K562 (cell line): ENCODE results near the gene CILP. TPM values are rescaled to one million over a fixed set of nuclear protein-coding genes. Genes with fewer than 3 reads are reported as not detected.

Experiments
- BHLHE40 ChIP-seq: IDR thresholded peaks from 2 replicates; pipeline ENCODE4 v1.6.1; 2011; ENCODE audit warnings: low read length, improper control_type of control experiment
- CTBP1 ChIP-seq: fragments of 450-650 bp; IDR thresholded peaks from 2 replicates; pipeline ENCODE4 v1.6.1; 2016; ENCODE audit warnings: borderline replicate concordance
- HDAC1 ChIP-seq, 2 experiments: fragments of 450-650 bp; IDR thresholded peaks; 2 replicates each; pipeline ENCODE4 v1.6.1; 2016 to 2017; ENCODE audit warnings: inconsistent platforms in 1 of 2, mild to moderate bottlenecking in 1 of 2, moderate library complexity in 1 of 2
- MTA3 ChIP-seq: fragments of 450-650 bp; formaldehyde crosslinking; IDR thresholded peaks from 2 replicates; pipeline ENCODE4 v1.6.1; 2017; ENCODE audit warnings: mild to moderate bottlenecking, borderline replicate concordance
- PHB2 ChIP-seq: fragments of 450-650 bp; IDR thresholded peaks from 2 replicates; pipeline ENCODE4 v1.6.1; 2017; ENCODE audit warnings: low read depth
- POLR2G ChIP-seq: fragments of 200-400 bp; formaldehyde crosslinking; IDR thresholded peaks from 2 replicates; pipeline ENCODE4 v1.6.1; 2017; ENCODE audit warnings: low read depth, mild to moderate bottlenecking, antibody characterized with exemption, low read length, moderate library complexity
- RBBP5 ChIP-seq: fragments of 200-600 bp; sonication (generic); IDR thresholded peaks from 2 replicates; pipeline ENCODE4 v1.6.1; 2012; ENCODE audit warnings: borderline replicate concordance, mild to moderate bottlenecking, low read length, control low read depth, inconsistent platforms; ENCODE audit not compliant: insufficient read depth, poor library complexity, severe bottlenecking
- RFX1 ChIP-seq: fragments of 450-650 bp; IDR thresholded peaks from 2 replicates; pipeline ENCODE4 v1.6.1; 2016; ENCODE audit warnings: mild to moderate bottlenecking, moderate library complexity
- SPI1 ChIP-seq: IDR thresholded peaks from 2 replicates; pipeline ENCODE4 v1.6.1; 2011; ENCODE audit warnings: low read depth, low read length, control low read depth, borderline replicate concordance
- TAF7 ChIP-seq: fragments of 450-650 bp; IDR thresholded peaks from 2 replicates; pipeline ENCODE4 v1.6.1; 2016; ENCODE audit warnings: missing genetic modification characterization, missing compliant biosample characterization
- TFAM ChIP-seq: fragments of 250-450 bp; sonication (Bioruptor Pico); conservative IDR thresholded peaks from 2 replicates; pipeline ENCODE4 v1.5.0; 2021; ENCODE audit warnings: mild to moderate bottlenecking, moderate library complexity
- ZBTB17 ChIP-seq: fragments of 450-650 bp; formaldehyde crosslinking; IDR thresholded peaks from 2 replicates; pipeline ENCODE4 v1.4.0; 2020; ENCODE audit warnings: mild to moderate bottlenecking
- ZFX ChIP-seq: sonication (generic); formaldehyde crosslinking; IDR thresholded peaks from 2 replicates; pipeline ENCODE4 v1.8.0; 2022; ENCODE audit warnings: mild to moderate bottlenecking, missing genetic modification reagents, moderate library complexity
- ZNF253 ChIP-seq: fragments of 250-450 bp; sonication (Bioruptor Pico); conservative IDR thresholded peaks from 2 replicates; pipeline ENCODE4 v1.6.1; 2021; ENCODE audit warnings: mild to moderate bottlenecking
- polyA plus RNA-seq, 8 experiments: library from polyadenylated mRNA; depleted of rRNA in 4 of 8; stranded (reverse) in 5 of 8; unstranded in 3 of 8; fragments of >200 nt; fragmentation: Nextera tagmentation in 2 of 8; fragmentation: Illumina TruSeq in 1 of 8; extraction: Ambion mirVana in 2 of 8; extraction: Trizol in 1 of 8; gene quantifications; 2 replicates each; pipeline versions ENCODE4 v1.2.1 to v1.2.3, GENCODE V29; 2011 to 2014; ENCODE audit warnings: inconsistent platforms in 1 of 8, missing spikeins in 1 of 8
- total RNA-seq, 7 experiments: library from RNA; depleted of rRNA in 6 of 7; stranded (reverse); fragments of >200 nt in 6 of 7; fragmentation: Illumina TruSeq in 2 of 7; extraction: Trizol in 2 of 7; gene quantifications; 2 replicates each; pipeline versions ENCODE4 v1.2.1 to v1.2.3, GENCODE V29; 2011 to 2021; ENCODE audit warnings: low replicate concordance in 1 of 7
- TF ChIP-seq, protein P1 (sequence below): sonication (generic); formaldehyde crosslinking; IDR thresholded peaks from 2 replicates; pipeline ENCODE4 v1.8.0; 2023; ENCODE audit warnings: mild to moderate bottlenecking, missing genetic modification reagents
- TF ChIP-seq, protein P2 (sequence below), 2 experiments: IDR thresholded peaks; 2 replicates each; pipeline ENCODE4 v1.6.1; 2012; ENCODE audit warnings: improper control_type of control experiment in 2 of 2, low read depth in 2 of 2, low read length in 2 of 2, borderline replicate concordance in 1 of 2
- TF ChIP-seq, protein P3 (sequence below), 2 experiments: fragments of 450-650 bp in 1 of 2; IDR thresholded peaks; 2 replicates each; pipeline ENCODE4 v1.6.1; 2011 to 2017; ENCODE audit warnings: low read depth in 2 of 2, antibody characterized with exemption in 1 of 2, borderline replicate concordance in 1 of 2, low read length in 1 of 2, mild to moderate bottlenecking in 1 of 2, mixed read lengths in 1 of 2; ENCODE audit not compliant: control insufficient read depth in 1 of 2

The CILP gene
- total and polyA plus RNA-seq, 9 of the 15 experiments (the other 6 are each of a cell fraction or from before 2014, with no cell fraction given) = 0.03 TPM; not detected in 8

DNA sequence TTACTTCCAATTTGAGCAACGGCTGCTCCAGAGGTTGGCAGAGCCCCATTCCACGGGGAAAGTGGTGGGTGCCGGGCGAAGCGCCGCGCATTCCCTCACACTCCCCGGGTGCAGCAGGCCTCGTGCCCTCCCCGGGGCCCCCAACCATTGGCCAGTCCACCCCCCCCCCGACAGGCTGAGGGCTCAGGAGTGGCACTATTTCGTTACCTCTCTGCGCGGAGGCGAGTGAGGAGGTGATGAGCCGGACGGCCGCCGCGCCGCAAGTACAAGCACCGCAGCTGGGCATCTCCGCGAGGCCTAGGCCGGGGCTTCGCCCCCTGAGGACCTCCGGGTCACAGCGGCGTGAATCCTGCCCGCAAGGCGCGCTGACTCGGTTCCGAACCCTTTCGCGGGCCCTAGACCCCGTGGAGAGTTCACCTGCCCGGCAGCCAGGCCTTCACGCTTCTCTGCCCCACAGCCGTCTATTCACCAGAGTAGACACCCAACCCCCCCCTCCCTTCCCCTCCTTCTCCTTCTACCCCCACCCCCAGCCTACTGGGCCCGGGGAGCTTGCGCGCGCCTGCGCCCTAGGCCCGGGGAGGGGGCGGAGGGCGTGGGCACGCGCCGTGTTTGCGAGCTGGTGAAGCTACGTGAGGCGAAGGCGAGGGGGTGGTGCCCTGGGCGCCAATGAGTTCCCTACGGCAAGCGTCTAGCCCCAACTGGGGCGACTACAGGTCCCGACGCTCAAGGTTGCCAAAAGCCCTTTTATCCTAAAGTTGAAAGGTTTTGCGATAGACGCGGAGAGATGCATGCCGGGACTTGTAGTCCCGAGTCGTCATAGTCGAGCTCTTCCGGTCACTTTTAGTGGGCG lies 26.2 kb downstream of the CILP start, which contains the start of gene CLPX (continued):
- TF ChIP-seq HDAC1 (IDR thresholded peaks at IDR 0.05) = peak in 1 of 2 experiments; percentile 14; a peak in 1 of 4 replicates
- no peak for TF ChIP-seq ZNF253 (CRISPR knock-in tag)
- TF ChIP-seq, protein P1, sequence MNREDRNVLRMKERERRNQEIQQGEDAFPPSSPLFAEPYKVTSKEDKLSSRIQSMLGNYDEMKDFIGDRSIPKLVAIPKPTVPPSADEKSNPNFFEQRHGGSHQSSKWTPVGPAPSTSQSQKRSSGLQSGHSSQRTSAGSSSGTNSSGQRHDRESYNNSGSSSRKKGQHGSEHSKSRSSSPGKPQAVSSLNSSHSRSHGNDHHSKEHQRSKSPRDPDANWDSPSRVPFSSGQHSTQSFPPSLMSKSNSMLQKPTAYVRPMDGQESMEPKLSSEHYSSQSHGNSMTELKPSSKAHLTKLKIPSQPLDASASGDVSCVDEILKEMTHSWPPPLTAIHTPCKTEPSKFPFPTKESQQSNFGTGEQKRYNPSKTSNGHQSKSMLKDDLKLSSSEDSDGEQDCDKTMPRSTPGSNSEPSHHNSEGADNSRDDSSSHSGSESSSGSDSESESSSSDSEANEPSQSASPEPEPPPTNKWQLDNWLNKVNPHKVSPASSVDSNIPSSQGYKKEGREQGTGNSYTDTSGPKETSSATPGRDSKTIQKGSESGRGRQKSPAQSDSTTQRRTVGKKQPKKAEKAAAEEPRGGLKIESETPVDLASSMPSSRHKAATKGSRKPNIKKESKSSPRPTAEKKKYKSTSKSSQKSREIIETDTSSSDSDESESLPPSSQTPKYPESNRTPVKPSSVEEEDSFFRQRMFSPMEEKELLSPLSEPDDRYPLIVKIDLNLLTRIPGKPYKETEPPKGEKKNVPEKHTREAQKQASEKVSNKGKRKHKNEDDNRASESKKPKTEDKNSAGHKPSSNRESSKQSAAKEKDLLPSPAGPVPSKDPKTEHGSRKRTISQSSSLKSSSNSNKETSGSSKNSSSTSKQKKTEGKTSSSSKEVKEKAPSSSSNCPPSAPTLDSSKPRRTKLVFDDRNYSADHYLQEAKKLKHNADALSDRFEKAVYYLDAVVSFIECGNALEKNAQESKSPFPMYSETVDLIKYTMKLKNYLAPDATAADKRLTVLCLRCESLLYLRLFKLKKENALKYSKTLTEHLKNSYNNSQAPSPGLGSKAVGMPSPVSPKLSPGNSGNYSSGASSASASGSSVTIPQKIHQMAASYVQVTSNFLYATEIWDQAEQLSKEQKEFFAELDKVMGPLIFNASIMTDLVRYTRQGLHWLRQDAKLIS (CRISPR knock-in tag) = 0 out of 2 replicates have a peak, but pooled peaks have one; percentile 75
- TF ChIP-seq, protein P2, sequence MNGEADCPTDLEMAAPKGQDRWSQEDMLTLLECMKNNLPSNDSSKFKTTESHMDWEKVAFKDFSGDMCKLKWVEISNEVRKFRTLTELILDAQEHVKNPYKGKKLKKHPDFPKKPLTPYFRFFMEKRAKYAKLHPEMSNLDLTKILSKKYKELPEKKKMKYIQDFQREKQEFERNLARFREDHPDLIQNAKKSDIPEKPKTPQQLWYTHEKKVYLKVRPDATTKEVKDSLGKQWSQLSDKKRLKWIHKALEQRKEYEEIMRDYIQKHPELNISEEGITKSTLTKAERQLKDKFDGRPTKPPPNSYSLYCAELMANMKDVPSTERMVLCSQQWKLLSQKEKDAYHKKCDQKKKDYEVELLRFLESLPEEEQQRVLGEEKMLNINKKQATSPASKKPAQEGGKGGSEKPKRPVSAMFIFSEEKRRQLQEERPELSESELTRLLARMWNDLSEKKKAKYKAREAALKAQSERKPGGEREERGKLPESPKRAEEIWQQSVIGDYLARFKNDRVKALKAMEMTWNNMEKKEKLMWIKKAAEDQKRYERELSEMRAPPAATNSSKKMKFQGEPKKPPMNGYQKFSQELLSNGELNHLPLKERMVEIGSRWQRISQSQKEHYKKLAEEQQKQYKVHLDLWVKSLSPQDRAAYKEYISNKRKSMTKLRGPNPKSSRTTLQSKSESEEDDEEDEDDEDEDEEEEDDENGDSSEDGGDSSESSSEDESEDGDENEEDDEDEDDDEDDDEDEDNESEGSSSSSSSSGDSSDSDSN (IDR thresholded peaks at IDR 0.05; ENCODE audit: borderline replicate concordance in 1 of 2, low read depth in 2 of 2, low read length in 2 of 2) = 0 out of 4 replicates have a peak, but pooled peaks of 1 of the 2 experiments have one; percentile 23
- TF ChIP-seq TAF7 (tag) = peak; percentile 51; the same call in 1 of the 2 replicates
- peak; percentile 90 for TF ChIP-seq POLR2G
- peak; percentile 77 for TF ChIP-seq BHLHE40
- no peak for TF ChIP-seq SPI1
- TF ChIP-seq PHB2 = no peak
- peak; percentile 72 for TF ChIP-seq RBBP5
- peak; percentile 87; the same call in 1 of the 2 replicates for TF ChIP-seq MTA3
- TF ChIP-seq, protein P3, sequence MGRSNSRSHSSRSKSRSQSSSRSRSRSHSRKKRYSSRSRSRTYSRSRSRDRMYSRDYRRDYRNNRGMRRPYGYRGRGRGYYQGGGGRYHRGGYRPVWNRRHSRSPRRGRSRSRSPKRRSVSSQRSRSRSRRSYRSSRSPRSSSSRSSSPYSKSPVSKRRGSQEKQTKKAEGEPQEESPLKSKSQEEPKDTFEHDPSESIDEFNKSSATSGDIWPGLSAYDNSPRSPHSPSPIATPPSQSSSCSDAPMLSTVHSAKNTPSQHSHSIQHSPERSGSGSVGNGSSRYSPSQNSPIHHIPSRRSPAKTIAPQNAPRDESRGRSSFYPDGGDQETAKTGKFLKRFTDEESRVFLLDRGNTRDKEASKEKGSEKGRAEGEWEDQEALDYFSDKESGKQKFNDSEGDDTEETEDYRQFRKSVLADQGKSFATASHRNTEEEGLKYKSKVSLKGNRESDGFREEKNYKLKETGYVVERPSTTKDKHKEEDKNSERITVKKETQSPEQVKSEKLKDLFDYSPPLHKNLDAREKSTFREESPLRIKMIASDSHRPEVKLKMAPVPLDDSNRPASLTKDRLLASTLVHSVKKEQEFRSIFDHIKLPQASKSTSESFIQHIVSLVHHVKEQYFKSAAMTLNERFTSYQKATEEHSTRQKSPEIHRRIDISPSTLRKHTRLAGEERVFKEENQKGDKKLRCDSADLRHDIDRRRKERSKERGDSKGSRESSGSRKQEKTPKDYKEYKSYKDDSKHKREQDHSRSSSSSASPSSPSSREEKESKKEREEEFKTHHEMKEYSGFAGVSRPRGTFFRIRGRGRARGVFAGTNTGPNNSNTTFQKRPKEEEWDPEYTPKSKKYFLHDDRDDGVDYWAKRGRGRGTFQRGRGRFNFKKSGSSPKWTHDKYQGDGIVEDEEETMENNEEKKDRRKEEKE (IDR thresholded peaks at IDR 0.05; ENCODE audit: borderline replicate concordance in 1 of 2, control insufficient read depth in 1 of 2, low read depth in 2 of 2, low read length in 1 of 2) = peak in 1 of 2 experiments; percentile 45; a peak in 1 of 4 replicates
- no peak for TF ChIP-seq TFAM (CRISPR knock-in tag)
- TF ChIP-seq RFX1 = no peak
- peak; percentile 98 for TF ChIP-seq ZFX (CRISPR knock-in tag)
- TF ChIP-seq ZBTB17 (CRISPR knock-in tag) = peak; percentile 55; the same call in 1 of the 2 replicates
- peak; percentile 61 for TF ChIP-seq CTBP1
